Femur (tissue), 1 donor: ENCODE results near the gene CENPX.

Experiments
- DNase-seq: peaks from one replicate; pipeline ENCODE4 v3.0.0-alpha.2; 2017

CENPX gene

GRCh38 chr17:82022310-82022980 is at the start of gene CENPX:
TSS of gene CENPX (minus strand) at chr17:82022878. CDS start at chr17:82022861, 17 bp downstream.
- DNase-seq: no peak

GRCh38 chr17:82070611-82071010 is 47.9 kb upstream of the CENPX start:
- DNase-seq: no peak

- peak; percentile 66 for DNase-seq
These were observed 43.1 kb upstream of the CENPX start, which contains the start of gene DUS1L for GRCh38 chr17:82065638-82066303. TSS of gene DUS1L (minus strand) at chr17:82065804. CDS start at chr17:82065059, 745 bp downstream.

- peak; percentile 23 for DNase-seq
These were observed 42.5 kb upstream of the CENPX start for GRCh38 chr17:82065193-82065637.

- peak; percentile 16 for DNase-seq
These were observed 41.9 kb upstream of the CENPX start for GRCh38 chr17:82064433-82065192.

- DNase-seq: peak; percentile 21
These were observed 41.0 kb upstream of the CENPX start for GRCh38 chr17:82063424-82064415.

- no peak for DNase-seq
These were observed 40.3 kb upstream of the CENPX start for GRCh38 chr17:82062984-82063368.

GRCh38 chr17:82062076-82062983 is 39.7 kb upstream of the CENPX start:
- DNase-seq: peak; percentile 15

- peak; percentile 22 for DNase-seq
These were observed 38.6 kb upstream of the CENPX start for GRCh38 chr17:82061047-82061925.

- peak; percentile 16 for DNase-seq
These were observed 37.9 kb upstream of the CENPX start for GRCh38 chr17:82060614-82061013.

GRCh38 chr17:82060001-82060380 is 37.3 kb upstream of the CENPX start:
- peak; percentile 14 for DNase-seq

- DNase-seq: peak; percentile 21
These were observed 36.8 kb upstream of the CENPX start for GRCh38 chr17:82059272-82060000.

- no peak for DNase-seq
These were observed 36.2 kb upstream of the CENPX start for GRCh38 chr17:82058855-82059249.

- peak; percentile 20 for DNase-seq
These were observed 35.7 kb upstream of the CENPX start for GRCh38 chr17:82058230-82058854.

GRCh38 chr17:82056729-82057621 is 34.3 kb upstream of the CENPX start:
- peak; percentile 23 for DNase-seq

GRCh38 chr17:82055965-82056728 is 33.5 kb upstream of the CENPX start:
- DNase-seq: peak; percentile 20
